Measurements from ENCODE around the gene LEKR1. TPM values are rescaled to one million over a fixed set of nuclear protein-coding genes. Genes with fewer than 3 reads are reported as not detected.
A peak's percentile ranks its signal among the peaks of the same experiment; 100 is the strongest.
"Not testable (repeated sequence)": the region's sequence is repeated elsewhere in the genome, so short reads cannot be mapped to it uniquely, and the experiment has no call there.

The LEKR1 gene
- total RNA-seq, 4 donors from 2014 or later = 6.3 to 7.5 (median 6.8) TPM

DNA sequence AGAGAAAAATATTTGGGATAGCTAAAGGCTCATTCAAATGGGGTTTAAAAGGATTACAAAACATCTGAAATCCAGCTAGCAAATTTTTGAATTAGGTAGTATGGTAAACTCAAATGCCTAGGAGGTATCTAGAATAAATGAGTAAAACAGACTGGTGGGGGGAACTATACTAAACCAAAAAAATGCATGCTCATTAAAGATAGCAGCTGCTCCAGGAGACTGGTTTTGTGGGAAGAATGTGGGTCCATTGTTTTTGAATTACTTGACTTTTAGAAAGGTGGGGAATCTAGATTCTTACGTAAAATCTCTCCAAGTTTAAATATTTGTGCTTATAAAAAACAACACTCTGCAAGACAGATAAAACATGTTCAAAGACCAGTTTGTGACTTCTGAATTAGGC, 73.8 kb downstream of the LEKR1 start:
- intact Hi-C loops (cut with DNase I) = no loop called here
- Histone ChIP-seq H3K4me1 (peaks cover 0 to 4% of the 10 kb centered on the region in 2 donors), H3K4me3 (replicated peaks in 1 of 3) (no peak overlapping the region), H3K27me3 (no peaks in the 10 kb centered on the region), H3K36me3 (no peaks in the 10 kb centered on the region), H3K27ac (no peak overlapping the region), H3K9me3 (no peaks in the 10 kb centered on the region)
- TF ChIP-seq POLR2A (IDR thresholded peaks at IDR 0.05) = no peak
- TF ChIP-seq, protein P1, sequence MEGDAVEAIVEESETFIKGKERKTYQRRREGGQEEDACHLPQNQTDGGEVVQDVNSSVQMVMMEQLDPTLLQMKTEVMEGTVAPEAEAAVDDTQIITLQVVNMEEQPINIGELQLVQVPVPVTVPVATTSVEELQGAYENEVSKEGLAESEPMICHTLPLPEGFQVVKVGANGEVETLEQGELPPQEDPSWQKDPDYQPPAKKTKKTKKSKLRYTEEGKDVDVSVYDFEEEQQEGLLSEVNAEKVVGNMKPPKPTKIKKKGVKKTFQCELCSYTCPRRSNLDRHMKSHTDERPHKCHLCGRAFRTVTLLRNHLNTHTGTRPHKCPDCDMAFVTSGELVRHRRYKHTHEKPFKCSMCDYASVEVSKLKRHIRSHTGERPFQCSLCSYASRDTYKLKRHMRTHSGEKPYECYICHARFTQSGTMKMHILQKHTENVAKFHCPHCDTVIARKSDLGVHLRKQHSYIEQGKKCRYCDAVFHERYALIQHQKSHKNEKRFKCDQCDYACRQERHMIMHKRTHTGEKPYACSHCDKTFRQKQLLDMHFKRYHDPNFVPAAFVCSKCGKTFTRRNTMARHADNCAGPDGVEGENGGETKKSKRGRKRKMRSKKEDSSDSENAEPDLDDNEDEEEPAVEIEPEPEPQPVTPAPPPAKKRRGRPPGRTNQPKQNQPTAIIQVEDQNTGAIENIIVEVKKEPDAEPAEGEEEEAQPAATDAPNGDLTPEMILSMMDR (IDR thresholded peaks at IDR 0.05) = no peak
- no peak for DNase-seq
- 68 to 72% methylated on average over 1 of the region's 1 CpG for WGBS, 2 donors

DNA sequence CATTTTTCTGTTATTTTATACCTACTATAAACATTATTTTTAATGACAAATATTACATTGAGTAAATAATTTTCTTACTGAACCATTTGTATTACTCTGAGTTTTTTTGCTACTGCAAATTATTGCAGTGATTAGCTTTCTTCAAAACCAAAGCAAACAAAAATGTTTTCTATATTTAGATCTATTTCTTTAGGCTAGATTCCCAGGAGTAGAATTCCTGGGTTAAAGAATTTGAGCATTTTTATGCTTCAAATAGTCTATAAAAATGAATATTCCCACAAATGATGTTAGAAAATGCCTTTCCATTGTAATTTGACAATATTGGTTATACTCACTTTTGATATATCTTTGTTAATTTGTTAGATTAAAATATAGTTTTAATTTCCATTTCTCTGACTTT, 76.8 kb downstream of the LEKR1 start:
- H3K9me3 ChIP-seq = no peaks in the 10 kb centered on the region
- DNase-seq = no peak
- H3K36me3 ChIP-seq = no peaks in the 10 kb centered on the region
- peaks cover 0 to 4% of the 10 kb centered on the region in 2 donors for H3K4me1 ChIP-seq
- intact Hi-C loops (cut with DNase I) = no loop called here
- no peaks in the 10 kb centered on the region for H3K27me3 ChIP-seq
- no peak overlapping the region for H3K27ac ChIP-seq
- H3K4me3 ChIP-seq (replicated peaks in 1 of 3) = no peak overlapping the region
- TF ChIP-seq POLR2A (IDR thresholded peaks at IDR 0.05) = no peak
- TF ChIP-seq, protein P1 (IDR thresholded peaks at IDR 0.05) = no peak

DNA sequence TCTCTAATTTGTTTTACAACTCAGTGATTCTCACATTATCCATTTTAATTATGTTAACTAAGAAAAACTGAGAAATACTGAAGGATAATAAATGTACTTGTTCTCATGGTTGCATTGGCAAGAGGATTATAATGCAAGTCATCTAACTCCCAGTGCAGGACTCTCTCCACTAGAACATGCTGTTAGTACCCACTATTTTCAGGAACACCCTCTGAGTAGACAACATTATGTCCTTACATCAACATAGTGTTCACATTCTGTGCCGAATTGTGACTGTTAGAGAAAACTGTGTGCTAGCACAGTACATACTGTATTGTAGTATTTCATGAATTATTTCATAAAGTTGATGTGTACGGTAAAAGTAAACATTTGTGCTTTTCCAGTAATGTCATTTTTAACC, 80.1 kb downstream of the LEKR1 start:
- DNase-seq = no peak
- TF ChIP-seq, protein P1 (IDR thresholded peaks at IDR 0.05) = no peak
- no peak for TF ChIP-seq POLR2A (IDR thresholded peaks at IDR 0.05)
- no peak overlapping the region for H3K27ac ChIP-seq
- no peaks in the 10 kb centered on the region for H3K36me3 ChIP-seq
- no peak overlapping the region for H3K4me3 ChIP-seq (replicated peaks in 1 of 3)
- WGBS, 2 donors = 73 to 94% methylated on average over 2 of the region's 2 CpGs
- no peaks in the 10 kb centered on the region for H3K4me1 ChIP-seq
- no peaks in the 10 kb centered on the region for H3K9me3 ChIP-seq
- H3K27me3 ChIP-seq = no peaks in the 10 kb centered on the region
- intact Hi-C loops (cut with DNase I) = no loop called here

DNA sequence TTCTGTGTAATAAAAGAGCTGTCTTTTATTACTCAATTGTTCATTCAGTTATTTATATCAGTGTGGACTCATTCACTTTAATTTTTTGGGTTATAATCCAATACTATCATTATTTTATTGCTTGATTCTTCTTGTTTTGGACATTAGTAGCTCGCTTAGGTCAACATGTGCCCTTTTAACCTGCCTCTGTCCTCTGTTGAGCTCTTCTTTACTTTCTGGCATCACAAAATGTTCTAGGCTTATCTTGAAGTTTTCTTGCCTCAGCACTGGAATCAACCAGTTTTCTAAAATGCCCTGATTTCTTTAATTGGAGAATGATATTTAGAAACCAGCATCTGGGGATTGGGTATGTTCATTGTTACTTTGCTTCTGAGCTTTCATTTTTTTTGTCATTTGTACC, 82.2 kb downstream of the LEKR1 start:
- Histone ChIP-seq H3K27me3 (no peaks in the 10 kb centered on the region), H3K4me1 (no peaks in the 10 kb centered on the region), H3K4me3 (replicated peaks in 1 of 3) (no peak overlapping the region), H3K27ac (peak overlapping the region in 1 of 3 donors; percentile 44), H3K9me3 (no peaks in the 10 kb centered on the region), H3K36me3 (no peaks in the 10 kb centered on the region)
- TF ChIP-seq POLR2A (IDR thresholded peaks at IDR 0.05) = no peak
- TF ChIP-seq, protein P1 (IDR thresholded peaks at IDR 0.05) = no peak
- 71 to 79% methylated on average over 1 of the region's 1 CpG for WGBS, 2 donors
- no peak for DNase-seq
- intact Hi-C loops (cut with DNase I) = no loop called here

GRCh38 chr3:156910022-156910421, 83.9 kb downstream of the LEKR1 start:
- DNase-seq = no peak
- intact Hi-C loops (cut with DNase I) = no loop called here
- WGBS, 2 donors = 92 to 94% methylated on average over 3 of the region's 3 CpGs
- H3K9me3 ChIP-seq = no peaks in the 10 kb centered on the region
- no peaks in the 10 kb centered on the region for H3K36me3 ChIP-seq
- H3K4me3 ChIP-seq (replicated peaks in 1 of 3) = no peak overlapping the region
- no peaks in the 10 kb centered on the region for H3K4me1 ChIP-seq
- H3K27ac ChIP-seq = no peak overlapping the region
- H3K27me3 ChIP-seq = no peaks in the 10 kb centered on the region
- TF ChIP-seq, protein P1 (IDR thresholded peaks at IDR 0.05) = no peak
- no peak for TF ChIP-seq POLR2A (IDR thresholded peaks at IDR 0.05)

GRCh38 chr3:156910831-156911230, 84.7 kb downstream of the LEKR1 start:
- DNase-seq; intact Hi-C loops (cut with DNase I); H3K4me1 ChIP-seq; H3K4me3 ChIP-seq (replicated peaks in 1 of 3); H3K36me3 ChIP-seq; H3K27ac ChIP-seq; H3K9me3 ChIP-seq; H3K27me3 ChIP-seq: not testable (repeated sequence)
- 61 to 68% methylated on average over 2 of the region's 2 CpGs for WGBS, 2 donors

DNA sequence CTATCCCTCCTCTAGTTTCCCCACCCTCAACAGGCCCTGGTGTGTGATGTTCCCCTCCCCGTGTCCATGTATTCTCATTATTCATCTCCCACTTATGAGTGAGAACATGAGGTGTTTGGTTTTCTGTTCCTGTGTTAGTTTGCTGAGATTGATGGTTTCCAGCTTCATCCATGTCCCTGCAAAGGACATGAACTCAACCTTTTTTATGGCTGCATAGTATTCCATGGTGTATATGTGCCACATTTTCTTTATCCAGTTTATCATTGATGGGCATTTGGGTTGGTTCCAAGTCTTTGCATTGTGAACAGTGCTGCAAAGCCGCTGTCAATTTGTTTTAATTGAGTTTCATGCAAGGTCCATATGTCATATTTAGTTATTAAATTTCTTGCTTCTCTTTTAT, 88.1 kb downstream of the LEKR1 start:
- 95 to 98% methylated on average over 2 of the region's 2 CpGs for WGBS, 2 donors
- H3K9me3 ChIP-seq; H3K27ac ChIP-seq; DNase-seq; intact Hi-C loops (cut with DNase I); H3K36me3 ChIP-seq; H3K27me3 ChIP-seq; H3K4me1 ChIP-seq; H3K4me3 ChIP-seq (replicated peaks in 1 of 3): not testable (repeated sequence)
